GM18870 (cell line): ENCODE data around the gene ZNF268.

Experiments
- ATAC-seq: cut with Tn5 transposase; IDR thresholded peaks from one replicate; pipeline ENCODE4 v1.9.1; 2021; ENCODE audit warnings: moderate library complexity; ENCODE audit not compliant: unreplicated experiment

Gene ZNF268

GRCh38 chr12:133181238-133181959 lies at the start of gene ZNF268:
Gene ZNF268, plus strand, starts transcription at chr12:133181495. Its CDS starts 503 bp downstream, at chr12:133181998.
- ATAC-seq = peak; percentile 88

DNA sequence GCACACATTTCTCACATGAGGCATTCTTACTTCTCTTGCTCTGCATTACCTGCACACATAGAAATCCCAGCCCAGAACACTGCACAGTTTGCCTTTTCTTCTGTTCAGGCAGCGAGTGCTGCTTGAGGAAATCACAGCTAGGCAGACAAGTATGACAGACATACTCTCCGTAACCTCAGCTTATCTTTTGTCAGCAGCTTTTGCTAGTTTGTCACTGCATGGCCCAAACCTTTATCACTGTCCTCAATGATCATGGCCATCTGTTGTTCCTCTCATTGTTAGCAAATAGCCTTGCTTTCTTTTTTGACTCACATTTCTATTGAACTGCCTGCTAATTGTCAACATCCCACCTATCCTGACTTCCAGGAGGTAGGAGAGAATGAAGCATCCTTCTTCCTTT lies 45.5 kb upstream of the ZNF268 start:
- ATAC-seq = no peak

DNA sequence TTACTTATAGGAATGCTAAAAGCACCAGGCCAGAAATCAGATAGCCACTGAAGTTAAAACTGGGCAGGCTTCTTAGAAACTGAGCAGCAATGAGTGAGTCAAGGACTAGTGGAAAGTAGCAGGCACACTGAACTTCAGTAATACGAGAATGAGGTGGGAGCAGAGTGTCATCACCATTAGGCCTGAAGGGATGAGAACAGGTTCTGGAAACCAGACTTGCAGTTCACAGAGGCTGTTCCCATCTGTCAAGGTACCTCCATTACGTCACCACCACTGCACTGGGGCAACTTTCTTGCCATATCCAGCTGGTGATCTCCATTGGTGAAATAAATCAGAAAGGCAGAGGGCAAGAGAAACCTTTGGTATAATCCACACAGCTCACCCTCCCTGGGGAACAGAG lies 35.3 kb upstream of the ZNF268 start:
- no peak for ATAC-seq

DNA sequence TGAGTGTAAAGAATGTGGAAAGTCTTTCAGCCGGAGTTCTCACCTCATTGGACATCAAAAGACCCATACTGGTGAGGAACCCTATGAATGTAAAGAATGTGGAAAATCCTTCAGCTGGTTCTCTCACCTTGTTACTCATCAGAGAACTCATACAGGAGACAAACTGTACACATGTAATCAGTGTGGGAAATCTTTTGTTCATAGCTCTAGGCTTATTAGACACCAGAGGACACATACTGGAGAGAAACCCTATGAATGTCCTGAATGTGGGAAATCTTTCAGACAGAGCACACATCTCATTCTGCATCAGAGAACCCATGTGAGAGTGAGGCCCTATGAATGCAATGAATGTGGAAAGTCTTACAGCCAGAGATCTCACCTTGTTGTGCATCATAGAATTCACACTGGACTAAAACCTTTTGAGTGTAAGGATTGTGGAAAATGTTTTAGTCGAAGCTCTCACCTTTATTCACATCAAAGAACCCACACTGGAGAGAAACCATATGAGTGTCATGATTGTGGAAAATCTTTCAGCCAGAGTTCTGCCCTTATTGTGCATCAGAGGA lies 25.1 kb upstream of the ZNF268 start:
- no peak for ATAC-seq

DNA sequence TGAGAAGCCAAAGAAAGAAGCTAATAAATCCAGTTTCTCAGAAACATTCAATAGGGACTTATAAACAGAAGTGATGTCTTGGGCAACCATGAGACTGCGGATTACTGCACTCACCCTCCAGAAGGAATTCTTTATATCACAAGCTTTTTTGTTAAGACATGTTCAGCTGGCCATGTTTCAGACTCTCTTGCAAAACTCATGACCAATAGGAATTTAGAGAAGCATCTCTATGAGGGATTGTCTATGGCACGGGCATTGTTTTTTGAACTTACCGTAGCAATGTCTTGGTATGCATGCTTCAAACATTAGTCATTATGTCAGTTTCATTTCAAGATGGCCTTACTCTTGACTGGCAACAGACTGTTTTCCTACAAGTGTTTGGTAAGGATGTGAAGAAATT lies 15.5 kb upstream of the ZNF268 start:
- no peak for ATAC-seq

GRCh38 chr12:133172491-133172890 lies 8.8 kb upstream of the ZNF268 start:
- ATAC-seq = no peak

DNA sequence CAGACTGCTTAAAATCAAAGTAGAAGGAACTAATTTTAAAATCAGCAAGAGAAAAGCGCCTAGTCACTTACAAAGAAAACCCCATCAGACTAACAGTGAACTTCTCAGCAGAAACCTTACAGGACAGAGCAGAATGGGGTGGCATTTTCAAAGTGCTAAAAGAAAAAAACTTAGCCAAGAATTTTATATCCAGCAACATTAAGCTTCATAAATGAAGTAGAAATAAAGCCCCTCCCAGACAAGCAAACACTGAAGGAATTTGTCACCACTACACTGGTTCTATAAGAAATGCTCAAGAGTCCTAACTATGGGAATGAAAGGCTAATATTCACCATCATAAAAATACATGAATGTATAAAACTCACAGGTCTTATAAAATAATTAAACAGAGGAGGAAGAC lies 6.4 kb upstream of the ZNF268 start:
- ATAC-seq = no peak

DNA sequence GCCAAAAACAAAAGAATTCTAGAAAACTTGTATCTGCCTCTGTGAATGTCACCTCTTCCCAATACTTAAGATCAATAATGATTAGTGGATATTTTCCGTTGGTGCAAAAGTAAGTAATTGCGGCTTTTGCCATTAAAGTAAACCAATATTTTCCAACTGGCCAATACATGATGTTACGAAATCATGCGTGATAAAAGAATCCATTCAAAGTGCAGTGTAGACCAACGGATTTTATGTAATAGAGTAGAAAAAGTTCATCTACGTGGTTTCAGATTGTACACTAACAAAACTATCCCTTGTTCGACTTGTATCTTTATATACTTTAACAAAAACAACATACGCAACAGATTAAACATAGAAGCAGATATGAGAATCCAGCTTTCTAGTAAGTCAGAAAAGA lies 626 bp upstream of the ZNF268 start:
- ATAC-seq = no peak

- ATAC-seq = no peak
These were observed 8.9 kb downstream of the ZNF268 start for GRCh38 chr12:133190176-133190575.

GRCh38 chr12:133192847-133193246 lies 11.6 kb downstream of the ZNF268 start:
- no peak for ATAC-seq

- no peak for ATAC-seq
These were observed 20.6 kb downstream of the ZNF268 start for GRCh38 chr12:133201888-133202287.

GRCh38 chr12:133202493-133203343 lies 21.4 kb downstream of the ZNF268 start:
- ATAC-seq = no peak

GRCh38 chr12:133203344-133204263 lies 22.3 kb downstream of the ZNF268 start:
- ATAC-seq = no peak

DNA sequence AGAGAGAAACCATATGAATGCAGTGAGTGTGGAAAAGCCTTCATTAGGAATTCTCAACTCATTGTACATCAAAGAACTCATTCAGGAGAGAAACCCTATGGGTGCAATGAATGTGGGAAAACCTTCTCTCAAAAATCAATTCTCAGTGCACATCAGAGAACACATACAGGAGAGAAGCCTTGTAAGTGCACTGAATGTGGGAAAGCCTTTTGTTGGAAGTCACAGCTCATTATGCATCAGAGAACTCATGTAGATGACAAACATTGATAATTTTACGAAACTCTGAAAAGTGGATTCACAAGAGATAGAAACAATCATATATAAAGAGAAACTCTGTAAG lies 22.9 kb downstream of the ZNF268 start:
- ATAC-seq = no peak

DNA sequence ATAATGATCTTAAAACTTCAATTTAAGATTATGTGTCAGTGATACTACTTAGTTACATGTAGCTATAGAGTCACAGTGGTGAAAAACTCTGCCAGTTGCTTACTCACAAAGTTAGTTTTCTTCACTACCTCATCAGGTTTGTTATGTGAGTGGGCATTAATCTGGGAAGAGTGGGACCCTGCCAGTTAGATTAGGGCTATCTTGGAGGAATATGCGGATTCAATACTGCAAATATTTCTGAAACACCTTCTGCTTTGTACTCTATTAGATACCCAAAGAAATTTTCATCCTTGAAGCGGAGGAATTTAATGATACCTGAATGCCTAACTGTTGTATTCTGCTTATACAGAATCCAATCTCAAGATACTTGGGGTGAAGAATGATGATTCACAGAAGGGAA lies 25.1 kb downstream of the ZNF268 start:
- no peak for ATAC-seq

DNA sequence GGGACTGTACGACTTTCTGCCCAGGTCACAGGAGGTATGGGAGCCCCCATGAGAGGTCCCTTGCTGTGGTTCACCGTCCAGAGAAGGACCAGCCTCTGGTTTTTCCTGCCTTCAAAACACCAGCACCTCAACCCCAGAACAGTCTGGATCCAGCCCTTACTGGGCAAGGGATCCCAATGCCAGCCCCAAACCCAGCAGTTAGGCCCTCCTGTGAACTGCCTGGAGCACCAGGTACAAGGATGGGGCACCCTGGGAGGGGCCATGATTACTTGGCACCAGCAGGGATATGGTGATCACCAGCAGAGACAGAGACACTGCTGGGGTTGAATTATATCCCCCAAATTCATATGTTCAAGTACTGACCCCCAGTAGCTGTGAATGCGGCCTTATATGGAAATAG lies 34.4 kb downstream of the ZNF268 start:
- no peak for ATAC-seq

- no peak for ATAC-seq
These were observed 35.9 kb downstream of the ZNF268 start for GRCh38 chr12:133217219-133217618.

GRCh38 chr12:133220521-133220920 lies 39.2 kb downstream of the ZNF268 start:
- no peak for ATAC-seq

DNA sequence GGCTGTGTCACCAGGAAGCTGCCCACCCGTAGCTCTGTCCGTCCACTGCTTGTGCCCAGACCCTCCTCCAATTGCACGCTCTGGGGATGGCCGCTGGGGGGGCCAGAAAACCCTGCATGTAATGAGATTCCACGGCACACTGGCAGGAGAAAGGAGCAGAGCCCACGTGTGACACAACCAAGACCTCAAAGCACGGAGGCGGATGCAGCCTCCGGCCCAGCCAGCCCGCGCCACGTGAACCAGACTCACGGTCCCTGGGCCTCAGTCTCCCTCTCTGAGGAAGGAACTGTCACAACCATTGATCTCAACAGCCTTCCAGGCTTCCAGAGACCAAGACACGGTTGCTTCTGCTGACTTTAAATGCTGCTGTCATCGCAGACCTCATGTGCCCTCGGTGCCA lies 39.9 kb downstream of the ZNF268 start:
- ATAC-seq = no peak

DNA sequence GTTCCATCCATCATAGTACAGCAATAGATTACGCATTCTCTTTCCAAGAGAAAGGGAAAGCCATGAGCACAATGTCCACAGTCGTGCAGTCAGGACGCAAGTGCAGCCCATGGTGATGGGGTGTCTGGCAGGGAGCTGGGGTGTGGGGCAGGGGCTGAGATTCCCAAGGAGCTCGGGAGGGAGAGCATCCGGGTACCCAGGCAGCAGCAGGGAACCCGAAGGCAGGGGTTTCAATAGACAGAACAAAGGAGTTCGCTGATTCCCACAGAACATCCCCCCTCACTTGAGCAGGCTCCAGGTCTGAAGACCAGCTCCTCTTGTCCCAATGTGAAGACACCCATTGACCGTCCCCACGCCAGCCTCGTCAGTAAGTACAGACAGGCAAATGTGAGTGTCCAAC lies 40.9 kb downstream of the ZNF268 start:
- no peak for ATAC-seq

DNA sequence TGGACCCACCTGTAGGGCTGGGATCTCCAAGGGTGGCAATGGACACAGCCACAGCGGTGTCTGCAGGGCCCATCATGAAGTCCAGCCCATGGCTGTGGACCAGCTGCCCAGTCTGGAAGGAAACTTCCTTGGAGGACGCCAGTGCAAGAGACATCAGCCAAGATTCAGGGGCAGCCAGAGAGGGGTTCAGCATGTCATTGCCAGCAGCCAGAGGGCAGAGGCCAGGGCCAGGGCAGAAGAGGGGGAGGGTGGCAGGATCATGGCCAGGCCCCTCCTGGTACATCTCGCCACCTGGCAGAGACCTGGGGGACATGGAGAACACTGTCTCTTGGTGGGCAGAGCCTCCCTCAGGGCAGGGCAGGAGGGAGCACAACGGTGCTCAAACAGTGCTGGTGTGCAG lies 44.2 kb downstream of the ZNF268 start:
- no peak for ATAC-seq
